Amniotic epithelial cell (primary cell): Measurements from ENCODE around the gene FBXW8.

Experiments
- DNase-seq: peaks from one replicate; pipeline ENCODE4 v3.0.0-alpha.2; 2010; ENCODE audit warnings: low read depth

The FBXW8 gene

GRCh38 chr12:117020536-117021220 lies 109.9 kb downstream of the FBXW8 start:
- DNase-seq, result no peak

- DNase-seq, result no peak
Measured at GRCh38 chr12:117022465-117022864, 111.7 kb downstream of the FBXW8 start.

- DNase-seq, result no peak
Measured at GRCh38 chr12:117023998-117024960, 113.5 kb downstream of the FBXW8 start.

- no peak for DNase-seq
Measured at GRCh38 chr12:117024961-117025480, 114.3 kb downstream of the FBXW8 start.

- DNase-seq, result peak; percentile 53
Measured at GRCh38 chr12:117025481-117026151, 114.9 kb downstream of the FBXW8 start.

GRCh38 chr12:117026343-117026742 lies 115.6 kb downstream of the FBXW8 start:
- DNase-seq, result no peak

- no peak for DNase-seq
Measured at GRCh38 chr12:117026921-117027250, 116.1 kb downstream of the FBXW8 start.

GRCh38 chr12:117027251-117028086 lies 116.7 kb downstream of the FBXW8 start:
- no peak for DNase-seq

- no peak for DNase-seq
Measured at GRCh38 chr12:117028254-117028653, 117.5 kb downstream of the FBXW8 start.

GRCh38 chr12:117030187-117030900 lies 119.6 kb downstream of the FBXW8 start:
- no peak for DNase-seq

GRCh38 chr12:117031843-117032592 lies 121.3 kb downstream of the FBXW8 start:
- DNase-seq, result no peak

- no peak for DNase-seq
Measured at GRCh38 chr12:117032593-117033381, 122.0 kb downstream of the FBXW8 start.

- DNase-seq, result no peak
Measured at GRCh38 chr12:117033382-117034221, 122.9 kb downstream of the FBXW8 start.

- no peak for DNase-seq
Measured at GRCh38 chr12:117034249-117034648, 123.5 kb downstream of the FBXW8 start.

GRCh38 chr12:117034701-117035151 lies 124.0 kb downstream of the FBXW8 start:
- no peak for DNase-seq

GRCh38 chr12:117035287-117035686 lies 124.5 kb downstream of the FBXW8 start:
- DNase-seq, result no peak

GRCh38 chr12:117036046-117036445 lies 125.3 kb downstream of the FBXW8 start:
- DNase-seq, result no peak

- DNase-seq, result no peak
Measured at GRCh38 chr12:117036547-117036946, 125.8 kb downstream of the FBXW8 start.
